Cardiac muscle cell (in vitro differentiated cells and primary cell): ENCODE data around the gene A4GALT. TPM values are rescaled to one million over a fixed set of nuclear protein-coding genes. Genes with fewer than 3 reads are reported as not detected.
"Not testable (repeated sequence)": the region's sequence is repeated elsewhere in the genome, so short reads cannot be mapped to it uniquely, and the experiment has no call there.

Source experiments
- DNase-seq, 2 donors: peaks; one replicate each; pipeline versions ENCODE4 v3.0.0 to v3.0.0-alpha.2; 2010 to 2017; ENCODE audit warnings: low read depth in 1 of 2, low spot score in 1 of 2
- H3K27ac ChIP-seq: fragments of 200-600 bp; sonication (generic); 2 replicates; pipeline ENCODE4 v1.5.1; 2016
- H3K27me3 ChIP-seq: fragments of 200-600 bp; sonication (generic); 2 replicates; pipeline ENCODE4 v1.6.0; 2016; ENCODE audit warnings: control low read depth
- H3K36me3 ChIP-seq: fragments of 200-600 bp; sonication (generic); 2 replicates; pipeline ENCODE4 v1.5.1; 2016; ENCODE audit warnings: control low read depth
- H3K4me1 ChIP-seq: fragments of 200-600 bp; sonication (generic); 2 replicates; pipeline ENCODE4 v1.8.1; 2017; ENCODE audit warnings: low read depth, mild to moderate bottlenecking, mixed run types
- H3K4me3 ChIP-seq: fragments of 200-600 bp; sonication (generic); 2 replicates; pipeline ENCODE4 v1.5.1; 2016; ENCODE audit warnings: mild to moderate bottlenecking
- H3K9me3 ChIP-seq: fragments of 200-600 bp; sonication (generic); 2 replicates; pipeline ENCODE4 v1.5.1; 2017; ENCODE audit warnings: low read depth, mild to moderate bottlenecking, control low read depth
- polyA plus RNA-seq: library from polyadenylated mRNA; unstranded; fragments of >200 nt; fragmentation: Nextera tagmentation; extraction: Ambion mirVana; gene quantifications from 2 replicates; pipeline ENCODE4 v1.2.1, GENCODE V29; 2016
- total RNA-seq: library from RNA; depleted of rRNA; stranded (reverse); fragments of >200 nt; gene quantifications from 2 replicates; pipeline ENCODE4 v1.2.3, GENCODE V29; 2016
- TF ChIP-seq, protein P1 (sequence below): IDR thresholded peaks from 2 replicates; pipeline ENCODE4 v1.5.1; 2012; ENCODE audit warnings: low read depth, mild to moderate bottlenecking, low read length

Gene A4GALT
- total and polyA plus RNA-seq, 2 experiments from 2014 or later = 15.1 to 26.1 TPM

DNA sequence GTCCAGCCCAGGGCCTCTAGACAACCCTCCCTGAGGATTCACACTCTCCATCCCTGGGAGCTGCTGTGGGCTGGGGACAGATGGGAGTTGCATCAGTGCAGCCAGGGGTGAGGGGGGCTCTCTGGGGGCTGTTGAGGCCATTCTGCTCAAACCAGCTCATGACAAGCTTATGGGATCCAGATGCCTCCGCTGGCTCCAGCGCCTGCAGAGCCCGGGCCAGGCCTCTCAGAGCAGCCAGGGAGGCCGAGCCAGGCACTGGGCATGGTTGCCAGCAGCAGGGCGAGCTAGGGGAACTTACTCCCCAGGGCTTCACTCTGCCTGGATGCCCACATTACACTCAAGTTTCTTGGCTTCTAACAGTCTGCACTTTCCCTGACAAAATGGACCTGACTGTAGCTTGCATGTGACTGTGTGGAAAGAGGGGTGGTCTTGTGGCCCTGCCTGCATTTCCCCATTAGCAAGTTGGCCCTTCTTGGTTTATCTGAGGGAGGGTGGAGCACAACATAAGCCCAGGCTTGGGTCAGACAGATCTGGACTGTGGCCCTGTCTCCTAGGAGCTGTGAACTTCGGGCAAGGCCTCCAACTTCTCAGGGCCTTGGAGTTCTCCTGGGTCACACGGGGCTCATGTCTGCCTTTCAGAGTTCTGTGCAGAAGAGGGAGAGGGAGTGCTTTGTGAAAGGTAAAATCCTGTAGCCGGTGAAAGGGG is 36.9 kb downstream of the A4GALT start:
- peak overlapping the region; percentile 10 for H3K27ac ChIP-seq
- TF ChIP-seq, protein P1, sequence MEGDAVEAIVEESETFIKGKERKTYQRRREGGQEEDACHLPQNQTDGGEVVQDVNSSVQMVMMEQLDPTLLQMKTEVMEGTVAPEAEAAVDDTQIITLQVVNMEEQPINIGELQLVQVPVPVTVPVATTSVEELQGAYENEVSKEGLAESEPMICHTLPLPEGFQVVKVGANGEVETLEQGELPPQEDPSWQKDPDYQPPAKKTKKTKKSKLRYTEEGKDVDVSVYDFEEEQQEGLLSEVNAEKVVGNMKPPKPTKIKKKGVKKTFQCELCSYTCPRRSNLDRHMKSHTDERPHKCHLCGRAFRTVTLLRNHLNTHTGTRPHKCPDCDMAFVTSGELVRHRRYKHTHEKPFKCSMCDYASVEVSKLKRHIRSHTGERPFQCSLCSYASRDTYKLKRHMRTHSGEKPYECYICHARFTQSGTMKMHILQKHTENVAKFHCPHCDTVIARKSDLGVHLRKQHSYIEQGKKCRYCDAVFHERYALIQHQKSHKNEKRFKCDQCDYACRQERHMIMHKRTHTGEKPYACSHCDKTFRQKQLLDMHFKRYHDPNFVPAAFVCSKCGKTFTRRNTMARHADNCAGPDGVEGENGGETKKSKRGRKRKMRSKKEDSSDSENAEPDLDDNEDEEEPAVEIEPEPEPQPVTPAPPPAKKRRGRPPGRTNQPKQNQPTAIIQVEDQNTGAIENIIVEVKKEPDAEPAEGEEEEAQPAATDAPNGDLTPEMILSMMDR = no peak
- no peaks in the 10 kb centered on the region for H3K27me3 ChIP-seq
- no peaks in the 10 kb centered on the region for H3K36me3 ChIP-seq
- peaks cover 26% of the 10 kb centered on the region for H3K4me1 ChIP-seq
- no peak overlapping the region for H3K4me3 ChIP-seq
- H3K9me3 ChIP-seq = no peaks in the 10 kb centered on the region
- DNase-seq = peak in 1 of 2 donors; percentile 54

DNA sequence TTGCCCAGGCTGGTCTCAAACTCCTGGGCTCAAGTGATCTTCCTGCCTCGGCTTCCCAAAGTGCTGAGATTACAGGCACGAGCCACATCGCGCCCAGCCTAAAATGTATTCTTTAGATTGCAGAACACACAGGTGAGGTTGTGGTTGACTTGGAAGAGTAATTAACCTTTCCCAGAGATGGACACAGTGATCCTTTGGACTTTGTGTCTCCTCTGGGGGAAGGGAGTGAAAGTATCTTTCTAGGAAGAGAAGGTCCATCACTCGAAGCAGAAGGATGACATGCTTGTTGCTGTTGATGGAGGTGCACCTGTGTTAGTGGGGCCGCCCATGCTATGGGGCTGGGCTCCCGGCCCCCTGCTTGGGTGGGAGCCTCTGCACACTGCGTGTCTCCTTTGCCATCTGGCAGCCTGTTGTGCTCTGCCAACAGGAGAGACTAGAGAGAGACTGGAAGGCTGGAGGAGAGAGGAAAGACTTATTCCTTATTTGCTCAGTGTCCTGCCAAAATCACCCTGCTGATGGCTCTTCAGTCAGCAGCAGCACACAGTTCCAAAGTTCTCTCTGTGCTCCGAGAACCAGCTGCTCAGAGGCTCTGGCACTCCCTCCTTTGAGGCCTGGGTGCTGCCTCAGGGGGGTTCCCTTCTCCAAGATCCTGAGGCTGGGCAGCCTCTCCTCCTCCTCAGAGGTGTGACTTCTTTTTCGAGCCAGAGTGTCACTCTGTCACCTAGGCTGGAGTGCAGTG is 38.4 kb downstream of the A4GALT start:
- H3K4me1 ChIP-seq = peaks cover 19% of the 10 kb centered on the region

DNA sequence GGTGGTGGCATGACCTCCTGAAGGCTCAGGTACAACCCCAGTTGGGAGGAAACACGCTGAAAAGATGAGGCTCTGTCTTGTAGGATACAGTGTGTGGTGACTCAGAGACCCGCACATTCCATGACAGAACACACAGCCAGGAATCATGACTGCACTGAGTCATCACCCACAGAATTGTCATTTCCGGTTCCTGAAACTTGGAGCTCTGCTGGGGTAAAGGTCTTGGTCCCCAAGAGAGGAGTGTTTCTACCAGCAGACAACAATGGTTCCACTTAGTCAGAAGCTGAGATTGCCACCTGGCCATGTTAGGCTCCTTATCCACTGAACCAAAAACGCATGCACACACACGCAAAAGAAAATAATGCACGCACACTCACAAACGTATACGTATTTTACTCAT is 40.0 kb downstream of the A4GALT start:
- H3K36me3 ChIP-seq = no peaks in the 10 kb centered on the region
- peaks cover 7% of the 10 kb centered on the region for H3K4me1 ChIP-seq
- H3K27ac ChIP-seq = no peak overlapping the region
- no peaks in the 10 kb centered on the region for H3K9me3 ChIP-seq
- H3K27me3 ChIP-seq = no peaks in the 10 kb centered on the region
- no peak overlapping the region for H3K4me3 ChIP-seq
- TF ChIP-seq, protein P1 = no peak
- DNase-seq = peak in 1 of 2 donors; percentile 94

More for the DNA sequence above, 38.4 kb downstream of the A4GALT start:
- Histone ChIP-seq H3K36me3 (no peaks in the 10 kb centered on the region), H3K4me3 (no peak overlapping the region), H3K27me3 (no peaks in the 10 kb centered on the region), H3K27ac (no peak overlapping the region), H3K9me3 (no peaks in the 10 kb centered on the region)
- TF ChIP-seq, protein P1 = no peak
- DNase-seq = no peak

DNA sequence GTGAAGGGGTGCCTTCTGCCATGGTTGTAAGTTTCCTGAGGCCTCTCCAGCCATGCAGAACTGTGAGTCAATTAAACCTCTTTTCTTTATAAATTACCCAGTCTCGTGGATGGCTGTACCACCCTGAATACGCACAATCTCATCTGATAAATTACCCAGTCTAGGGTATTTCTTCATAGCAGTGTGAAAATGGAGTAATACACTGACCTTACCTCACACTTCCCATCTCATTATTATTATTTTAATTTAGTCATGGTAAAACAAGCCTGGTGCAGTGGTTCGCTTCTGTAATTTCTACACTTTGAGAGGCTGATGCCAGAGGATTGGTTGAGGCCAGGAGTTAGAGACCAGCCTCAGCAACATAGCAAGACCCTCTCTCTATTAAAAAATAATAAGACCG is 41.0 kb downstream of the A4GALT start:
- Histone ChIP-seq H3K9me3 (no peaks in the 10 kb centered on the region), H3K27ac (no peak overlapping the region), H3K4me1 (peaks cover 6% of the 10 kb centered on the region), H3K4me3 (no peak overlapping the region), H3K27me3 (no peaks in the 10 kb centered on the region), H3K36me3 (no peaks in the 10 kb centered on the region)
- DNase-seq = no peak
- TF ChIP-seq, protein P1 = no peak

DNA sequence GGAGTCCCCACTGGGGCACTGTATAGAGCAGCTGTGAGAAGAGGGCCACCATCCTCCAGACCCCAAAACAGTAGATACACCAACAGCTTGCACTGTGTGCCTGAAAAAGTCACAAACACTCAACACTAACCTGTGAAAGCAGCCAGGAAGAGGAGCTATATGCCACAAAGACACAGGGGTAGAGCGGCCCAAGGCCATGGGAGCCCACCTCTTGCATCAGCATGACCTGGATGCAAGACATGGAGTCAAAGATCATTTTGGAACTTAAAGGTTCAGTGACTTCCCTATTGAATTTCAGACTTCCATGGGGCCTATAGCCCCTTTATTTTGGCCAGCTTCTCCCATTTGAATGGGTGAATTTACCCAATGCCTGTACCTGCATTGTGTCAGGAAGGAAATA is 41.8 kb downstream of the A4GALT start:
- no peaks in the 10 kb centered on the region for H3K36me3 ChIP-seq
- TF ChIP-seq, protein P1 = no peak
- H3K4me3 ChIP-seq = no peak overlapping the region
- no peaks in the 10 kb centered on the region for H3K27me3 ChIP-seq
- H3K9me3 ChIP-seq = no peaks in the 10 kb centered on the region
- no peak for DNase-seq
- H3K4me1 ChIP-seq = peaks cover 5% of the 10 kb centered on the region
- no peak overlapping the region for H3K27ac ChIP-seq

DNA sequence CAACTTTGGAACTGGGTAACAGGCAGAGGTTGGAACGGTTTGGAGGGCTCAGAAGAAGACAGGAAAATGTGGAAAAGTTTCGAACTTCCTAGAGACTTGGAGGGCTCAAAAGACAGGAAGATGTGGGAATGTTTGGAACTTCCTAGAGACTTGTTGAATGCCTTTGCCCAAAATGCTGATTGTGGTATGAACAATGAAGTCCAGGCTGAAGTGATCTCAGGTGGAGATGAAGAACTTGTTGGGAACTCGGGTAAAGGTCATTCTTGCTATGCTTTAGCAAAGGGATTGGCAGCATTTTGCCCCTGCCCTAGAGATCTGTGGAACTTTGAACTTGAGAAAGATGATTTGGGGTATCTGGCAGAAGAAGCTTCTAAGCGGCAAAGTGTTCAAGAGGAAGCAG is 42.7 kb downstream of the A4GALT start:
- H3K36me3 ChIP-seq, DNase-seq, H3K27me3 ChIP-seq, H3K4me1 ChIP-seq, H3K9me3 ChIP-seq, H3K4me3 ChIP-seq, H3K27ac ChIP-seq: not testable (repeated sequence)
